NCI-H2107 treated with DMSO at 0.1 percent for 48 hours (cell line): ENCODE measurements around the gene TMEM185B.
"Not testable (repeated sequence)": the region's sequence is repeated elsewhere in the genome, so short reads cannot be mapped to it uniquely, and the experiment has no call there.

Experiments used
- DNase-seq: peaks from one replicate; lab custom pipeline; 2025; ENCODE audit not compliant: unreplicated experiment; lab: John Stamatoyannopoulos, UW

The TMEM185B gene

DNA sequence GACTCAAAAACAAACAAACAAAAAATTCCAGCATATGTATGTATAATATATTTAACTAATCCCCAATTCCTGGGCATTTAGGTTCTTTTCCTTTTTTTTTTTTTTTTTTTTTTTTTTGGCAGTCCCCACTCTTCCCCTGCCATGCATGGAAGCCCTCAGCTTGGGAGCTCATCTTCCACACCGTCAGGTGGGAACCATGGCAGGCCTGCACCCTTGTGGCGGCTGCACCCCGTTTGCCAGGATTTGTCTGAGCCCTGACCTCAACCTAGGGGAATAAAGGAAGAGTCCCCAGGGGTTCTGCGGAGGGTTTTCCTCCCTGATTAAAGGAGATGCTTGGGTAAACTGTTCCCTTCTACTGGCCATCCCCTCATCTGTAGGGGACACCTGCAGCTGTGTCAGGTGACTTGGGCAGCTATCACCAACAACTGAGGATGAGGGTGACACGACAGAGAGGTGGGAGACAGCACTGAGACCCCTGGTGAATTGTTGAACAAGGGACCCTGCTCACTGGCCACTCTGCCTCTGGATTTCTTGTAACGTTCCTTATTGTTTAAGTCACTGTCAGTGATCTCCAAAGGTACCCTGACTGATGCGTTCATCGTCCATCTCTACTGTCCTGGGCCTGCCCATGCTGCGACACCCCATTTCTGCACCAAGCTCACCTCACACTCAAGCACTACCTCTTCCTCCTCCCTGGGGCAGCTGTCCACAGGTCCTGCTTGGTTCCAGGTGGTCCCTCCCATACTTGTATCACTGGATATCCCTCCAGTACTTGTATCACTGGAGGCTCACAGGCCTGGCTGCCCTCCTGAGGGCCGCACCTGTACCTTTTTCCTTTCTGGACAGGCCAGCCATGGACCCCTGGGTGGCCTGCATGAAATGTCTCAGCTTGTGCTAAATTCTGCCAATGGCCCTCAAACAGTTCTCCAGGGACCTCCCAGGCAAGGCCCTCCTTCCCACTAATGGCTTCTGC, 14.5 kb downstream of the TMEM185B start:
- no peak for DNase-seq

DNA sequence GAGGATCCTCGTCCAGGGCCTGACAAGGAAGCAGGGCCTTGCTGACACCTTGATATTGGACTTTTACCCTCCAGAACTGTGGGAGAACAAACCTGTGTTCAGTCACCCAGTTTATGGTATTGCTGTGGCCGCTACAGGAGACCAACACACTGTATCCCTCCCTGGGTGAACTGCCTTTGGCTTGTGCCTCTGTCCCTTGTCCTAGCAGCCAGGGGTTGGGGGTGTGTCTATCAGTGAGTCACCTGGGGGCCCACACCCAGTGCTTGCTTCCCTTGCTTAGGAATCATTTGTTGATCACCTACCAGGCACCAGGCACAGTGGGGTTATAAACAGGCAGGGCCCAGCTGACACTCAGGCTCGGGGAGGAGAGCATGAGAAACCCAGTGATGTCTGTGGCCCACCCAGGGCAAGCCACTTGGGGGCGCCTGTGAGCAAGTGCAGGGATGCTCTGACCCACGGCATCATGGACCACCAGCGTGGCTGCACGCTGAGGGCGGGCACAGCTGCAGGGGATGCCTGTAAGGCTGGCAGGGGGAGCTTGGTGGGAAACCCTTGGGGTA, 17.1 kb downstream of the TMEM185B start:
- no peak for DNase-seq

DNA sequence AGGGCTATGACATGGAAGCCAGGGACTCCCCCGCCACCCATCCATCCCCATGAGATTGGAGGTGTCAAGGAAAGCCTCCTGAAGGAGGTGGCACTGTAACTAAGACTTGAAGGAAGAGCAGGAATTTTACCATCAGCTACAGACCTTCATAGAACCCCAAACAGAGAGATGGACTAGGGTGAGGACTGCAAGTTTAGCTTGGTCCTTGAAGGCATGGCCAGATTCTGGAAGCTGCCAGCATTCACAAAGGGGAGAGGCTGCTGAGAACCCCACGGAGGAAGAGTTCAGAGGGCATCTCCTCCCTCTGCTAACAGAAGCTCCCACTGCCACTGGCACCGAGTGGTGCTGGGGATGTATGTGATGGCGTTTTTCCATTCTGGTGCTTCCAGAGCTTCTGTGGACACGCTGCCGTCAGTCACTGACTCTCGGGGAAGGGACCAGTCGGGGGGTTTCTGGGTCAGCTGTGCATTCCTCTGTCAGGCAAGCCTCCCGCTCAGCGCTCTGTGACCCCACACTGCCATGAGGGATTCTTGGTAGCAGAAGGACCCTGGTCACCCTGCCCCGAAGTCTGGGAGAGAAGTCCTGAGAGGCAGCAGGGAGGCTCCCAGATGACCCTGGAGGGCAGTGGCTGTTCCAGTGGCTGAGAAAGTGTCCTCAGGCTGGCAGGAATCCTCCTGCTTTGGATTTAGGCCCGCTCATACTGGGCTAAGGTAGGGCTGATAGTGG, 18.1 kb downstream of the TMEM185B start:
- DNase-seq = no peak

DNA sequence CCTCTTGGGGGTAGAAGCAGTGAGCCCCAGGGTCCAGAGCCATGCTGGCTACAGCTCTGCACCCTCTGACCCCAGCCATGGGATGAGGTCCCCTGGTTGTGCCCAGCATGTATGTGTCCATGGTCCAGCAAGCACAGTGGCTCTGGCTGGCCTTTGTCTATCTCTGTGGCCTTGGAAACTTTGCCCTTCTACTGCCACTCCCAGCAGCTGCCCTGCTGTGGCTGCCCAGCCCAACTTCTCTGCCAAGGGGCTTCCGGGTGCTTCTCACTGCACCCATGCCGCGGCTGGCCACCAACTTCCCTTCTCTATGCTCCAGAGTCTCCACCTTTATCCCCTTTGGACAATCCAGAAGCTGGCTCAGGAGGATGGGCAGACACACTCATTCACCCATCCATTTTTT, 18.8 kb downstream of the TMEM185B start:
- DNase-seq = no peak

DNA sequence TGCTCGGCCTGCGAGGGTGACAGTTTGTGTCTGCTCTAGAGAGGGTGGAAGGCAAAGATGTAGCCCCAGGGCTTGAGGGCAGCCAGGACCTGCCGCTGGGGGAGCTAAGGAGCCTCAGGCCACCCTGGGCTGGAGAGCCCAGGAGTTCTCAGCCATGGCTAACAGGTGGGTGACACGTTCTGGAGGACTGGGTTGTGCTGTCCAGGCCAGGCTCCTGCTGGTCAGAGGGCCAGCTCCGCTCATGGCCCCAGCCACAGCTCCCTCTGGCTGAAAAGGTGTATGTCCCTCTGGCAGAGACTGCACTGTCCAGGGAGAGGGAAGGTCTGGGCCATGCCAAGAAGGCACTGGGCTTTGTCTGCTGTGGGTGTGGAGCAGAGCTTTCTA, 19.2 kb downstream of the TMEM185B start:
- DNase-seq = no peak

DNA sequence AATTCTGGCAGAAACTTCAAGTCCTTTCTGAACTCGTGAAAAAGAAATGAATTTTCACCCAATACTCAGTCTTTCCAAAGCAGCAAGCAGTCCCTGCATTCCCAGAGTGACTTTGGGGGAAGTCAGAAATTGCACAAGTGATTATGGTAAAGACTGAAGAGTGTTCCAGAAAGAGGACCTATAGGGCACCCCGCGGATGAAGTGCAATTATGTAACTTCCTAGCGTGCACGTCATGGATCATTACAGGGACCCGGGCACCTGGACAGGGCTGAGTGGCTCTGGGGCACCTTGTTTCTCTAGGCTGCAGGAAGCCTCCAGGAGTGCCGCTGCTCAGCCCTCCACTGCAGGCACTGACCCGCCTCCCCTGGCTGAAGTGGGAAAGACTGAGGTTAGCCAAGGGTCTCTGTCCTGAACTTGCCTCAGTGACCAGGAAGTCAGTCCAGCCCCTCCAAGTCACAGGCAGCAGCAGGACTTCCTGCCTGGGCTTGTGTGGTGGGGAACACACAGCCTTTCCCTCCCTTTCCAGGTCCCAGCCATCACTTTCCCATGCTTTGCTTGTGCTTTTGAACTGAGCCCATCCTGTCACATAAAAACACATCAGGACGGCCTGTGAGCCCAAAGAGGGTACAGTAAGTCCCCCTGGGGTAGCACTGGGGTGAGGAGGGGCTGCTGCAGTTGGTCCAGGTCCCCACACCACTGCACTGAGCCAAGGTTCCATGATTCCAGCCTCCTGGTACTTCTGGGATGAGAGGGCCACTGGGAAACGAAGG, 19.8 kb downstream of the TMEM185B start:
- no peak for DNase-seq

DNA sequence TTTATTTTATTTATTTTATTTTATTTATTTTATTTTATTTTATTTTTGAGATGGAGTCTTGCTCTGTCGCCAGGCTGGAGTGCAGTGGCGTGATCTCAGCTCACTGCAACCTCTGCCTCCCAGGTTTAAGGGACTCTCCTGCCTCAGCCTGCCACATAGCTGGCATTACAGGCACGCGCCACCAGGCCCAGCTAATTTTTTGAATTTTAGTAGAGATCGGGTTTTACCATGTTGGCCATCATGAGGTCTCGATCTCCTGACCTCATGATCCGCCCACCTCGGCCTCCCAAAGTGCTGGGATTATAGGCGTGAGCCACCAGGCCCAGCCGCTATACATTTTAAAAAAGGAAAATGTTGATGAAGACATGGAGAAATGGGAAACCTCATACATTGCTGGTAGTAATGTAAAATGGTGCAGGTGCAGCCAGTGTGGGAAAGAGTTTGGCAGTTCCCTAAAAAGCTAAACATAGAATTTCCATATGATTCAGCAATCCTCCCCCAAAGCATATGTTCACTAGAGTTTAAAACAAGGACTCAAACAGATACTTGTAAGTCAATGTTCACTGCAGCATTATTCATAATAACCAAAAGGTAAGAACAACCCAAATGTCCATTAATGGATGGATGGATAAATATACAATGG, 23.3 kb downstream of the TMEM185B start:
- DNase-seq = not testable (repeated sequence)

DNA sequence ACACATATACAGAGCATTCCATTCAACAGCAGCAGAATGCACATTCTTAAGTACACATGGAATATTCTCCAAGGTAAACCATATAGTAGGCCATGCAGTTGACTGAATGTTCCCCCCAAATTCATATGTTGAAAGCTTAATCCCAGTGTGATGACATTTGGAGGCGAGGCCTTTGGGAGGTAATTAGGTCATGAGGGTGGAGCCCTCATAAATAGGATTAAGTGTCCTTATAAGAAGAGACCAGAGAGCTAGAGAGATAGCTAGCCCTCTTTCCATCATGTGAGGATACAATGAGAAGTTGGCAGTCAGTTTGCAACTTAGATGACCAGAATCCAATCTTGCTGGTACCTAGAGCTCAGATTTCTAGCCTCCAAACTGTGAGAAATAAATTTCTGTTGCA, 27.6 kb downstream of the TMEM185B start:
- no peak for DNase-seq

DNA sequence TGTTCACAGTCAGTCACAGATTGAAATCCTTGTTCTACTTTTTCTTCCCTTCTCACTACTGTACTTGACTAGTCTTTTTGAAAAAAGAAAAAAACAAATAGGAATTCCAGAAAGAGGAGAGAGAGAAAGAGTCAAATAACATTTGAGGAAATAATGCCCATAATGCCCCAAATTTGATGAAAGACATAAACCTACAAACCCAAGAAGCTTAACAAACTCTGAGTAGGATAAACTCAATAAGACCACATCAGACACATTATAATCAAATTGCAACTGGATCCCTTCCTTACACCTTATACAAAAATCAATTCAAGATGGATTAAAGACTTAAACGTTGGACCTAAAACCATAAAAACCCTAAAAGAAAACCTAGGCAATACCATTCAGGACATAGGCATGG, 30.9 kb downstream of the TMEM185B start:
- DNase-seq = no peak

DNA sequence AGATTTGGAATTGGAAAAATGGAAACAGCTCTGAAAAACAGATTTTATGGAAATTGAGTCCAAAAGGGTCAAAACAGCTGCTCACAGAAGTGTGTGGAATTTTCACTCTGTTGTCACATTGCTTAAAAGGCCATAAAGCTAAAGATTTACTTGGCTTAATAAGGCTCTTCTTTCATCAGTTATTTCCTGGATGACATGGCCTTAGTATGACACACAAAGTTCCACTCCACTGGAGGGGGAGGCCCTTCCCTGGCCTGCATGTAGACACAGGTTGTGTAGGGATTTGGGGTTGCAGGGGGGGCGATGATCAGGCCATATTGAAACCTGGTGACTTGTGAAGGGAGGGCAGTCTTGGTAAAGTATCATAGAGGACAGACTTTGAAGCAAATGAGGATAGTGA, 34.0 kb downstream of the TMEM185B start:
- DNase-seq = no peak

DNA sequence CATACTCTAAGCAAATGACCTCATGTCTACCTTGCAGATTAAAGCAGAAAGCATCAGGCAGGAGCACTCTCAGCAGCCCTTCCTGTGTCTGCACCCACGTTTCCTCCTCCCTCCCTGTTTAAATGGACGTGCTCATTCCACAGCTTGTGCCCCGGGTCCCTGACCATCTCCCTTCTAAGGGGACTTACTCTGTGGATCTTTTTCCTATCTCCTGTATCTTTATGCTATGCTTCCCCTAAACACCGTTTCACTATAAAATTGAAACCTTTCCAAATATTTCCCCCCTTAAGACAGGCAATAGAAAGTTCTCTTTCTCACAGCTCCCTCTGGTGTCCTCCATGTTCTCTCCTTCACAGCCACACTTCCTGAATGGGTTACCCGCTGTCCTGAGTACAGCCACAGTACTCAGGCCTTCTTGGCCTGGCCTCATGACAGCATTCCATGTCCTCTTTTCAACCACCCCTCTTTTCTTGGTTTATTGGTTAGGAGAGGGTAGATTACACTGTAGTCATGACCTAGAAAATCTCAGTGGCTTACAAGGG, 41.1 kb downstream of the TMEM185B start:
- DNase-seq = no peak

DNA sequence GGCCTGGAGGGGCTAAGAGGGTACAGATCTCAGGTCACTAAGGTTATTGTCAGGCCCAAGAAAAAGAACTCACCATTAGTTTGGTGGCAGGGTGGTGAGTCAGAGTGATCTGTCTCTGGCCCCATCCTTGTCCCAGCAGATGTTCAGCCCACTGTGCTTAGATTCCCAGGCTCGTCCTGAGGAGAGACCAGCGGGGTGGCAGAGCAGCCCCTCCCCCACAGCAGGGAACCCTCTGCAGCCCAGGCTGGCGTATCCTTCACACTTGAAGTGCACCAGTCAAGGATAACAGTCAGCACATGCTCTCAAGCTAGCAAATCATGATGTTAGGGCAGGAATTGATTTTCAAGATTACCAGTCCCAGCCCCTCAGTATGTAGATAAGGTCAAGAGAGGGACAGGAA, 43.1 kb downstream of the TMEM185B start:
- no peak for DNase-seq

DNA sequence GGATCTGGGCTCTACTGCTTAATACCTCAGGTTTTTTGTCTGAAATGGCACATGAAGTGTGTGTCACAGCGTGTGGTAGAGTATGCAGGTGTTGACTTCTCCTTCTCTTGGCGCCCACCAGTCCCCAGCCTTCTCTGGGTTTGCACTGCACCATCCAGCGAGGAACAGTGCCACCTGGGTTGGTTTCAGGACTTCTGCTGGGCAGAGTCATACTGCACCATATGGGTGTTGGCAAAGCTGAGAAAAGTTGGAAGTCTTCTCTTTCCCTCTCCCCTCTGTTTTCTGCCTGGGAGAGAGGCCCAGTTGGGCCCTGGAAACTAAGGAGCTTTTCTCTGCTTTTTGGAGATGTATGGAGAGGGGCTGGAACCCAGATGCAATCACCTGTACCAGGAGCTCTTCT, 43.8 kb downstream of the TMEM185B start:
- DNase-seq = no peak

DNA sequence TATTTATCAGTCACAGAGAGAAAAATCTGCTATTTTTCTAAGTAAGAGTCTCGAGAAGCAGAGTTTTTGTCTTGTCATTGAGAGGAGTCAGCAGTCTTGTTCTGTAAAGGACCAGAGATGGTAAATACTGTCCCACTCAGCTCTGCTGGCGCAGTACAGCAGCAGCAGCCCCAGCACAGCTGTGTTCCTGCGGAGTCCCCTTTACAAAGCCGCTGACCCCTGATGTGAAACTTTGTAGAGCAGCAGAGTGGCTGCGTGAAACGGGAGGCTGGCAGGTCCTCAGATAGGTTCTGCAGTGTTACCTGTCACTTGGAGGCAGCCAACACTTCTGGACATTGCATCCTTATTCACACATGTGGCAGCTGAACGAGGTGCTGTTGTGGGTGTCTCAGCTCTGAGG, 45.2 kb downstream of the TMEM185B start:
- no peak for DNase-seq

DNA sequence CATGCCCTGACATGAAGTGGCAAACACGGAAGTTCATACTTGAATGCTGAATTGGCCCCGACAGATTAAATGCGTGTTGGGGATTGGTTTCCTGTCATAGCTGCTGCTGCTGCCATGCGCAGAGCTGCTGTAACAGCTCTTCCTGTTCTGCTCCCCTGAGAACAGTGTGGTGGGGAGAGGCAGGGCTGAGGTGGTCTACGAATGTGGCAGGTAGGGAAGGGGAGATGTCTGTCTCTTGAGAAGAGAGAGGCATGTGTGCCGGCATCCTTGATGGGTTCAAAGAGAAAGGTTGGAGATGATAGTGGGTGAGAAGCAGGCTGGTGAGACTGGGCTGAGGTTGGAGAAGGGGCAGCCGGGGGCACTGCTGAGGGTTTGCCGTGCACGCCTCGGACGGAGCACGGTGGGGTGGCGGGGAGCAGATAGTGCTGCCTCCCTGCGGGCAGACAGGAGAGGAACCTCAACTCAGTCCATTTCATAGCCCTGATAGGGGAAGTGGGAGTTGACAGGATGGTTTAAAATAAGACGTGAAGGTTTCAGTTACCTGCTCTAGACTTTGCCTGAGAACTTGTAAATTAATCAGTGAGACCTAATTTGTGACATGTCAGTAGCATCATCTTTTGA, 46.1 kb downstream of the TMEM185B start:
- DNase-seq = no peak

DNA sequence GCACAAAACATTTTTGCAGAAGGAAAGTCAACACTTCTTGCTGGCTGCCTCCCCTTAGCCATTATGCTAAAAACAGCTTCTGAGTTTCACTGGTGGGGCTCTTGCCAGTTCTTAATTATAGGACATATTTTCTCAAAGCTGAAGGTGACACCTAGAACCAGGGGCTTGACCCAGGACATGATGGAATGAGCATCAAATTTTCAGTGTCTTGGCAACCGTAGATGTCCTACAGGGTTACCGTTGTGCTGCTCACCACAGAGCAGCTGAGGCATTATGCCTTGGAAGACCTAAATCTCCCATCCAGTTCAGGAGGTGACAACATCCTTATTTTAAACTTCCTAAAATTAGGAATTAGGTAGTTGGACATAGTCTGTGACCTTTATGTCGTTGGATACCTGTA, 46.7 kb downstream of the TMEM185B start:
- DNase-seq = no peak

DNA sequence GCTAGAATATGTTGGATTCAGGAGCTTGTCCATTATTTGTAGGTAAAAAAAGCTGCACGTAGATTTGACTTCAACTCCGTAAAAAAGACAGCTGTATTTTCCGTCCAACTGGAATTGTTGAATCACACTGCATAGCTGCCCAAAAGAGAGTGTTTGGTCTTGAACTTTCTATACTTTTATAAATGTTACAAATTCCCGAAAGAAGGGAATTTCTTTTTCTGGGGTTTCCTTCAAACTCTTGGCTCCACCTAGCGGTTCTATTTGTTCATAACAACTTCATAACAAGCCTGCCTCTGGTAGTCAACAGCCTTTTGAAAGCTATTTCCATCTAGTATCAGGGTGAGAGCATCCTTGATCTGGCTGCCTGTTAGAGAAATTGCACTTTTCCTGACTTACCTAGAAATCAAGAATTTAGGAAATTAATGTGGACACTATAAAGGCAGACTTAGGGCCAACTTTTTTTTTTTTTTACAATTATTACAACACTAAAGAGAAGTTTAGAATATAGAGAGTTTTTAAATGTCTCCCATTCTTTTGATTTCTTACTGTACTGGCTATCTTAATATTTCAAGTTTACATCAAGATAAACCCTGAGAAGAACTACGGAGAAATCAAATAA, 48.1 kb downstream of the TMEM185B start:
- DNase-seq = peak; percentile 56
